T follicular helper cell (primary cell): ENCODE data around the gene CNGA2.

Experiments
- DNase-seq: peaks from one replicate; pipeline ENCODE4 v3.0.0-alpha.2; 2020; ENCODE audit warnings: low read depth

The CNGA2 gene

DNA sequence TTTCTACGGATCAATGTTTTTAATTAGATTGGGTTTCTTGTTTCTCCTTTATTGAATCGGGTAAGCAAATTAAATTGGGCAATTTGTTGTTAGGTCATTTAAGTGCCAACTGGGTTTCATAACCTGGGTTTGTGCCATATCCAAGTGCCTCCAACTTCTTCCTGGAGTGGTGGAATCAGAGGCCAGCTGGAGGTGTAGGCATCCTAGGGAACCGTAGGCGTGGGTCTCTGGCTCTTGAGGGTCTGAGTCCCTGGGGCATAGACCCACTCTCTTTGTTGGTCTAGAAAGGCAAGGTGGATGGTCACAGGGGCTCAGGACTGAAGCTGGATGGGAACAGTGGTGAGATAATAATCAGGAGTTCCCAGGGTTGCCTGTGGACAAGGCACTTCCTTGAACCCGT lies 18.3 kb downstream of the CNGA2 start:
- no peak for DNase-seq

DNA sequence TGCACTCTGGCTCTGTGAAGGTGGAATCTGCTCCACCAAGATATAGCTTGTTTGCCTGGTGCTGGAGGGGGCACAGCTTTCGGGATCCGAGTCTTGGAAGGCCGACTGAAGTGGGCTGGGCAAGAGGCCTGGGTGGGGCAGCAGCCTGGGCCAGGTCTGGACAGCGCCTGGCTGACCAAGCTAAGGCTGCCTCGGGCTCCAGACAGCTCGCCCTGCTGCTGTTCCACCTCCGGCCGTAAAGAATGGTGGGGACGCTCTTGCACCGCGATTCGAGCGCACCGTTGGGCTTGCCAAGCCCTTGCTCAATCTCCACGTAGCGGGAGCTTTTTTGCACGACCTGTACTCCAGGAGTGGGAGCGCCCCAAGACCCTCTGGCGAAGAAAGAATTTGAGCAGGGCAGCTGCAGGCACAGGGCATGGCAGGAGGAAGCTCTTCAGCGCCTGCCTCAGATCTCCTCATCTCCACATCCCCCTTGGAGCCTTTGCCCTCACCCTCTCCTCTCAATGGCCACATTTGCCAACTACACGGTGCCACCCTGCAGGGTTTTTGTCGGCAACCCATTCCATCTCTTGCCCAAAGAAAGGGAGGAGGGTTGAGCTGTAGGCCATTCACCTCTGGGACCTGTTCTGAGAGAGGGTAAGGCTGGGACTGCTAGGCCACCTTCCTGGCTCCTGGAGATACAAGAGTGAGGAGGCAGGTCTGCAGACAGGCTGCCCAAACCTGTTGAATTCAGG lies 18.9 kb downstream of the CNGA2 start:
- DNase-seq: no peak

DNA sequence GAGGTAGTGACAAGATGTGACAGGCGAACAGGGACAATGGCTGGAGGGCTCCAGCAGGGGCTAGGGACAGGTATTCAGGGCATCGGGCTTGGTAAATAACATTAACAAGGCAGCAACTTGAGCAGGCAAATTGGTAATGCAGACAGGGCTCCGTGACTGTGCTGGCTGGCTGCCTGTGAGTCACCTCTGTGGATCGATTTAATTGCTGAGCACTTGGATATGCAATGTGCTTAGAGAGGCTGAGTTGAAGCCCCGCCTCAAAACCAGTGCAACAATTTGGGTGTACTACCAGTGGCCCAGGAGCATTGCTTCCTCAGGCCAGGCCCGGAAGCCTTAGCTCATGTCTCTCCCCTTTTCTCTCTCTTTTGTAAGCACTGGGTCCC lies 19.5 kb downstream of the CNGA2 start:
- DNase-seq: no peak

DNA sequence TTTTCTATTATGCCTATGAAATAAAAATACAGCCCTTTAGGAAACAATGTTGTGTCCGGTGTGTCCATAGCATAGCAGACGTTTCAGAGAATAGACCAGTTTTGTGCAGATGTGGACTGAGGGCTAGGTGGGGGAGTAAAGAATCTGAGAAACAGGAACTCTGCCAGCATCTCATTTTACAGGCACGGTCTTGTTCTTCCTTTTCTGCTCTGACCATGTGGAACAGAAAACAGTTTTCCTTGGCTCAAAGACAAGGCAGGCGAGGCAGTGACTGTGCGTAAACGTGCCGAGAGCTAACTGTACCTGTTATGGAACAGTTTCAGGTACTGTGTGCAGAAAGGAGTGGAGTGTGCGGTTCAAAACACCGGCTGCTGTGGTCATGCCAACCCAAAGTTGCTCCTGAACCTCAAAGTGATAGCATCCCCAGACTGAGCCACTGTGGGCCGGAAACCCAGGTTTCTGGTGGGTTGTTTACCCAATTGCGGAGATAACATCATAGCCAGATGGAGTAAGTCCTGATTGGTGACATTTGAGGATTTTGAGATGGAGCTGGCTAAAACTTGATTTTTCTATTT lies 20.2 kb downstream of the CNGA2 start:
- DNase-seq: no peak

DNA sequence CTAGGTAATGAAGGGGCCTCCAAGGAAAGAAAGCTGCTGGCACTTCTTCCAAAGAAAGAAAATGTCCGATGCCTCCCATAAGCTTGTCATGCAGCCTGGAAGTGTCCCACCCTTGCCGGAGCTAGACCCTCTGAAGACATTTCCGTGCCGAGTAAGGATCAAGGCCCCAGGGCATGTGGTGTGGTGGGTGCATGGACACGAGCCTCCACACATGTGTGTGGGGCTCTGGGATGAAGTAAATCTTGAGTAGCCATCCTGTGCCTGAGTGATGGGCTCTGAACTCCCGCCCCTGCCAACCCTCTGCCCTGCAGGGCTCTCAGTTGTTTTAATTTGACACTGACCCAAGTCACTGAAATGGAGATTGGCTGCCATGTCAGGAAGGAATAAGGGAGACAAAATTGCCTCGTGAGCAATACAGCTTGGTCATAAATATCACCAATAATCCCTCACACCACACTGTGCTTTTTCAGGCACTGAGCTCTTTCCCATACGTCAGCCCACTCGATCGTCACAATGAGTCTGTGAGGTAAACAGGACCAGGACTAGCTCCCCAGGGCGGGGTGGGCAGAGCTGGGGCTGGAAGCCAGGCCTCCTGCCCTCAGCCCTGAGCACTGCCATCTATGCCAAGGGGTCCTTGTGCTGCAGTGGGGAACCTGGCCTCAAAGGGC lies 24.6 kb downstream of the CNGA2 start:
- no peak for DNase-seq

DNA sequence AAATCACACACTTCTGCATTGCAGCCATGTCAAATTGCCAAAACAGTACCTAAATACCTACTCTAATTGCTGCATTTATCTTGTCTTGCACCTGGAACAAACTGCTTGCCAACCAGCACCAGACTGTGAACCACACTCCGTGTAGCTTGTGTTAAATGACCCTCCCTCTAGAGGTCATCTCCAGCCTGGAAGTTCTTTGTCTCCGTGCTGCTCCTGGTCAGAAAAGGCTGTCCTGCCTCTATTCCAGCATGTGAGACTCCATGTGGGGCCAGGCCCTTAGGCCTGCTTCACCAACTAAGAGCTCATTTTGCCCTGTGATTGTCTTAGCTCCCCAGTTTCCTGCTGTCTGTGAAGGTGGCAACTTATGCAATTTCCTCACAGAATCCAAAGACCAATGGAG lies 28.3 kb downstream of the CNGA2 start:
- no peak for DNase-seq

DNA sequence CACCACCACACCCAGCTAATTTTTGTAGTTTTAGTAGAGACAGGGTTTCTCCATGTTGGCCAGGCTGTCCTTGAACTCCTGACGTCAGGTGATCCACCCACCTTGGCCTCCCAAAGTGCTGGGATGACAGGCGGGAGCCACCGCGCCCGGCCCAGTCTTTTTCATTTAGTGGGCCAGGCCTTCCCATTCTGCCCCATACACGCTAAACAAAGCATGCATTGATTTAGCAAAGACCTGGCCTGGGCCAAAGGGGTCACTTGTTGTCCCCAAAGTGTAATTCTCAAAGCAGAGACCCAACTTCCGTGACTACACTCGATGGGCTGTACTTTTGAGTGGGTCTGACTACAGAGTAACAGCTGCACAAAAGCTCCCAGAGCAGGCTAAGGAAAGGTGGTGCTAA lies 29.2 kb downstream of the CNGA2 start:
- DNase-seq: no peak

DNA sequence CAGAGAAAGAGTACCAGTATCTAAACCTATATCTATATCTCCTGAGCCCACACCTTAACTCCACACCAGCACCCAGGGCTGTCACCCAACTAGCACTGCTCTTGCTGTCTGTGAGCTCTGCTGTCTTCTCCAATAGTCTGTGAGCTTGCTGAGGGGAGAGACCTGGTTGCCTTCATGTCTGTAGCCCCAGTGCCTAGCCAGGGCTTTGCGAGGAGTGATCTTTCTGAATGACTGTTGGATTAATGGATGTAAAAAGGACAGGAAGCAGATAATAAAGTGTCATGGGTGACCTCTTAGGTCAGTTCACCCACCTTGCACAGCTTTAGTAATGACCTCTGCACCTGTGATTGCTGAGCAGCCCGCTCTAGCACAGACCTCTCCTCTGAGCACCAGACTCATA lies 30.5 kb downstream of the CNGA2 start:
- no peak for DNase-seq

DNA sequence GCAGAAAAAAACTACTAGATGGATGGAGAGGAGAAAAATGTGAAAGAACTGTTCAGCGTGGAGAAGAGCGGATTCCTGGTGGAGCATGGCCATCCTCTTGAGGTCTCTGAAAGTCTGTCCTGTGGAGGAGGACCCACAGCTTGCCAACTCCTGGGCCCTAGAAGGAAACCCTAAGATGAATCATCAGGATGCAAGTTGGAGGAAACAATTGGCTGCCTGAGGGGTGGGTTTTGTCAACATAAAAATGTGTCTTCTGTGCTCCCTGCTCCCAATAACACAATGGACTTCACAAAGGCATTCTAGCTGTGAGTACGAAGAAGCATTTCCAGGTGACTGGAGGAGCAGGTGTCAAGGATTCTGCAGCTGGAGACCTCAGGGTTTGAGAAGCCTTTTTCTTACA lies 37.2 kb downstream of the CNGA2 start:
- no peak for DNase-seq

DNA sequence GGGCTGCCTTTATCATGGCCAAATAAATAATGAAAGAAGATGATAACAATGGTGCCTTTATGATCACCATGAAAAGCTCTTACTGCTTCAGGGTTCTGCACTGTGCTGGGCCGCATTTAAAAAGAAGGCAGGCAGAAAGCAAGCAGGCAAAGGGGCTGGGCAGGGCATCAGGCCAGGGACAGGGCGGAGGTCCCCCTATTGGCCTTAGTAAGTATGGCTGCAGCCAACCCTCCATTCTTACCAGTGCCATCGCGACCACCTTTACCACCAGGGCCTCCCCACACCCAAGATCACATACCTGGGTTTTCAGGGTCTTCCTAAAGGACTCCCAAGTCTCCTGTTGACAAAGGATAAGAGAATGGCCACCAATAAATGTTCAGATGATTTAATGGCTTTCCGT lies 38.9 kb downstream of the CNGA2 start:
- no peak for DNase-seq

DNA sequence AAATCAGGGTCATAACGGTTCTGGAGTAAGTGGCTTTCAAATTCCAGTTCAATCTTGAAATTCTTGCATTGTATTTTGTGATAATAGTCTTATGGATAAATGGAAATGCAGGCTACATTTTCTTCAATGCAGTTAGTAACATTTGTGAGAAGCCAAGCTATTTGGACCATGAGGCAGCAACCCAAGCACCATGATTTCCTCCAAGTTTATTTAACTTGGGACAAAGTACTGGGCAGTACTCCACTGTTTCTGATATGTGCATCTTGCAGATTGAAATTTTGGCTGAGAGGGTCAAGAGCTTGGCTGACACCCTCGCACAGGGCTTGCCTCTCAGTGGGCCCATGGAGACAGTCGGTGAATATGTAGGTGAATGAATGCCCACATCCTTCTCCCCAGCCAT lies 39.9 kb downstream of the CNGA2 start:
- no peak for DNase-seq

DNA sequence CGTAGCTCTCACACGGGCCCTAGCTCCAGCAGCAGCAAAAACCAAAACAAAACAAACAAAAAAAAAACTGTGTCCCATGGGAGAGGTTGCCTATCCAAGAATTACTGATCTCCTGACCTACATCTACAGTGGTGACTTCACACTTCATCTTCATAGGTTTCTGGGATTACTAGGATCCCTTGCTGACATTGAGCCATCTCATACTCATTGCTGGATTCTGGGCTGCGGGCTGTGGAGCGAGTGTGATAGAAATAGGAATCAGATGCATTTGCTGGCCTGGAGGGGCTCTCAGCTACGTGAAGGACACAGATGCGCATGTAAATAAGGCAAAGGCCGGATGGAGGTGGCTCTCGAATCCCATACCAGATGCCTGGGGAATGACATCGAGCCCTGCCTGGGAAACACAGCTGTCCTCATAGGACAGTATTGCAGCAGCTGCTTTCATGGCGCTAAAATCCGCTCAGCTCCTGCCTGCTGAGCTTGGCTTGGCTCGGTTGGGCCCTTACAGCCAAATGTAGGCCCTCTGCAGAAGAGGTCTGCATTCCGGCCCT lies 41.7 kb downstream of the CNGA2 start:
- DNase-seq: no peak

DNA sequence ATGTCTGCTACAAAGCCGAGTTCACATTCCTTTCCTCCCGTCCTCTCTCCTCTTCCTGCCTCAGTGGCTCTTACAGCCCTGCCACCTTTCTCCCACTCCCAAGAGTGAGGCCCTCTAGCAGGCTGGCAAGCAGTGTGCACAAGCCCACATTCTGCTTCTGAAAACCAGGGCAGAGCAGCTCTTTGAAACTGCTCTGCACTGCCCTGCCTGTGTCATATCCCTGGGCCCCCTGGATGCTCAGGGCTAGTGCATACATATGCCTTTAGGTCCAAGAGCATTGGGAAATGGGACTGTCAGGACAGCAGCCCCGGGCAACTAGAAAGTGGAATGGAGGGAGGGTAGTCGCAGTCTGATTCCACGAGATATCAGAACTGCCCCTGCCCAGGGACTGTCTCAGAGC lies 42.4 kb downstream of the CNGA2 start:
- DNase-seq: no peak

DNA sequence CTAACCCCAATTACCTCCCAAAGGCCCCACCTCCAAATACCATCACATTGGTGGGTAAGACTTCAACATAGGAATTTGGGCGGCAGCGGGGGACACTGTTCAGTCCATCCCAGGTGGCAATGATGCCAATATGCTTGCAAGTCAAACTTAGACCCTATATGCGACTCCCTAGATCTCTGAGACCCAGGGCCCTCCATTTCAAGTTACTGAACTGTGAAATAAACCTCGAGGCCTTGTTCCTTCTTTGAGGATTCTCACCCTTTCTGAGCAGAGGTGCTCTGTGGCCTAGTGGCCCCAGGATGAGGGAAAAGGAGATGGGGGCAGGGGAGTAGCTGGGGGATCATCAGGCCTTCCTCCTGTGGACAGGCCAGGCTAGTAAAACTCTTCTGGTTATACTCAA lies 44.7 kb downstream of the CNGA2 start:
- no peak for DNase-seq

DNA sequence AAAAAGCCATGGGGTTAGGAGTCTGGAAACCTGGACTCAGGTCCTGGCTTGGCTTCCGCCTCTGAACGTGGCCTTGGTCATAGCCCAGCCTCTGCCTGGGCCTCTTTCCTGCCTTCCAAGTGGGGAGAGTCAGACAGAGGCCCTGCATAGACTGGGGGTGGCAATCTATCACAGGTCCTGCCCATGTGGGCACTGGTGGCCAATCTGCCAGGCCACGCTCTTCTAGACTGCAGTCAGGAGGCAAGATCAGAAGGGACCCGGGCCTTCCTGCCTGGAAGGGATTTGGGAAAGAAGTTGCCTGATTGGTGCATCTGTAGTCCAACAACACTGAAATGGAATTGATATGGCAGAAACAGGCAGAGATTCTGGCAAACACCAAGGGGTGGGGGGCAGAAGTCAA lies 46.1 kb downstream of the CNGA2 start:
- DNase-seq: no peak

DNA sequence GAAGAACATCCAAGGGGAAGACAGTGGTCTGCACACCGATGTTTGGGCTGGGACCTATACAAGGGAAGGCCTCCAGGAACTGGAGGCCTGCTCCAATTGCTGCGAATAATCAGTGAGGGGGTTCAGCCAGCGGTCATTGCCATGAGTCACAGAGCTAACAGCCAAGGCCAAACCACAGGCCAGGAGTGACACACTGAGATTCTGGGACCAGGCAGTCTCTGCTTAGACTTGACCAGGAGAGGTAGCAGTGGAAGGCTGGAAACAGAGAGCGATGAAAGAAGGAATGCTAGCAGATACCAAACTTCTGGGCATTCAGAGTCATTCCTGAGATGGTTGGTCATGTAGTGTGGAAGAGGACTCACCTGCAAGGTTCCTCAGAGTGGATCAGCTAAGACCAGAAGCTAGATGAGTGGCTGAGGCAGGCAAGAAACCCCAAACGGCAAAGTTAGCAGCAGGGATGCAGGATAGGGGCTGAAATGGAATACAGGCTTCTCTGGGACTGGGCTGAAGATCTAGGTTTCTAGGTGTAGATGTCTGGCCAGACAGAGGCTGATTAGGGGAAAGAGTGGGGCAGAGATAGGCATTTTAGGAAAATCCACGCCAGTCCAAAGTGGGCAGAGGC lies 54.7 kb downstream of the CNGA2 start:
- no peak for DNase-seq

DNA sequence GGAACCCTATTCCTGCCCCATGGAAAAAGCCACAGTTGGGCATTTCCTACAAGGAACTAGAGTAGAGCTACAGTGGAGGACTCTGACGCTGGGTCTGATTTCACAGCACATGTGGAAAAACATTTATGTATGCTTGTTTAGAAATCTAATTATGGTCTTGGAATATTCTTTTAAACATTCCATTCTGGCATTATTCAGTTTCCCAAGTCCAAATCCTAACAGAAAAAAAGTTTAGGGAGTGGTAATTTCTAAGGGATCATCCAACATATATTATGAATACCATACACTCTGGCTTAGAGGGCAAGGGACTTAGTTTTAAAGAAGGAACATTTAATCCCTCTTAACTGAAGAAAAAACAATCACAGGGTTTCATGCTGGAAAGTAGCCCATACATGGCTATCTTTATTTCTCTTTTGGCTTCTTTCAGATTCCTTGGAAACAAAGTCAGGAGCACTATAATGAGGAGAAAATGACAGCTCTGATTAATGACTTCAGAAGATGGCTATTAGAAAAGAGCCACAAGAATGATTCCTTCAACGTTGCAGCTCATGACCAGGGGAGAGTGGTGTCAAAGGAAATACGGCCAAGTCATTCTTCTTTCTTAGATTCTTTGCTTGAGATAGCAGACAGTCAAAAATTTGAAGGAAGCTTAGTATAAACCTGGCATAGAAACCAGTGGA lies 56.1 kb downstream of the CNGA2 start:
- no peak for DNase-seq

DNA sequence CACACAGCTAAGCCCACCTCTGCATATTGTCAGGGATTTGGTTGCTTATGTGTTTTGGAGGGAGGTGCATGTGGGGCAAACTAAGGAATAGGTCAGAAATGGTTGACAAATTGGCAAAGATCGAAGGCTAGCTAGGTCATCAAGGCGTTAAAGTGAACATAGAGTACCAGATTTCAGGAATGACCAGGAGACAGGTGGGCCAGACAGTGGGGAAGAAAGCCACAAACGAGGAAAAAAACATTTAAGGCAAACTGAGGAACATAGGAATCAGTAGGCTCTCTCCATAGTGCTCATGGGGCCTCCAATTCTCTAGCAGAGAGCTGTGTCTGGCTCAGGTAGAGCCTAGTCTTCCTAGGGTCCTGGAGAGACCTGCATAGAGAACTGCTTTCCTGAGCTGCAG lies 57.4 kb downstream of the CNGA2 start:
- DNase-seq: no peak

DNA sequence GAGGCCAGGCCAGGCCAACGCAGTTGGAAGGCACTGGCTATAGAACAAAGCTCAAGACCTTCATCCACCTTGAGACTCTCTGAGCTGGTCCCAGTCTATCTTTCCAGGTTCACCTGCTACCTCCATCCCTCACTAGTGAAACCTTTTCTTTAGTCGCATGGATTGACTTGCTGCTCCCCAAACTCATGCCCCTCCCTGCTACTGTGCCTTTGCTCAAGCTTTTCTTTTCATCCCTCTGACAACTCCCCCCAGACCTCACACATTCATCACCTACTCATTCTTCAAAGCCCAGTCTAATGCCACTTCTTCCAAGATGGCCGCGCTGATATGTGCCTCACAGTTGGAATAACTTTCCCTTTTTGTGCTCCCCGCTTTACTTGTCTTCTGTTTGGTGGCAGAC lies 58.0 kb downstream of the CNGA2 start:
- no peak for DNase-seq

DNA sequence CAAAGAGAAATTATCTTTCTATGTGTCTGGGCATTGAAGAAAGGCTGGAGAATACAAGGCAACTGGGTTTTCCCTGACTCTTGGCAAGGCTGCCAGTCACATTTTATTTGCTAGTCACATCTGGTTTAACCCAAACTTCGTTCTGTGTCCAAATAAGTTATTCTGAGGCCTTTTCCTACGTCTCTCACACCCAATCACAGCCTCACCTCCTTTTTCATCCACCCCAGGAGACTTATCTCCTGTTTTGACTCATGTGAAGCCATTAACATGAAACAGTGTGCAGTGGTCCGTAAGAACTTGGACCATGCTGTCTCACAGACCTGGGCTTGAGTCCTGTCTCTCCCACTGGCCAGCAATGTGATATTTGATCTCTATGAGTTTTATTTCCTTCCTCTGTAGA lies 59.3 kb downstream of the CNGA2 start:
- DNase-seq: no peak
